ENCODE data around the gene MED12L.
"Not testable (repeated sequence)": the region's sequence is repeated elsewhere in the genome, so short reads cannot be mapped to it uniquely, and the experiment has no call there.

The MED12L gene

GRCh38 chr3:151236316-151236715, 150.9 kb downstream of the MED12L start:
- no peaks in the 10 kb centered on the region for H3K9me3 ChIP-seq (replicated peaks; ENCODE audit: insufficient read depth, low read length)
- H3K36me3 ChIP-seq (replicated peaks; ENCODE audit: insufficient read depth, low read length), result no peaks in the 10 kb centered on the region
- H3K4me3 ChIP-seq (ENCODE audit: low read length), result no peak overlapping the region
- no peak overlapping the region for H3K9ac ChIP-seq (ENCODE audit: low read length)
- H3K9me2 ChIP-seq (replicated peaks; ENCODE audit: insufficient read depth, low read length), result no peaks in the 10 kb centered on the region
- no peaks in the 10 kb centered on the region for H3F3A ChIP-seq (ENCODE audit: insufficient read depth, low read length)
- no peaks in the 10 kb centered on the region for H3K27me3 ChIP-seq (replicated peaks; ENCODE audit: insufficient read depth, low read length)
- no peak overlapping the region for H2AFZ ChIP-seq (ENCODE audit: low read length)
- no peak overlapping the region for H3K27ac ChIP-seq (ENCODE audit: low read length)
- TF ChIP-seq CTCF (IDR thresholded peaks at IDR 0.05; ENCODE audit: low read length), result no peak
- TF ChIP-seq EZH2phosphoT487 (IDR thresholded peaks at IDR 0.05; ENCODE audit: low read length), result no peak
- no peak for TF ChIP-seq EZH2 (optimal IDR thresholded peaks at IDR 0.05; ENCODE audit: low read depth, low read length)
- H3K4me1 ChIP-seq (ENCODE audit: low read length), result no peaks in the 10 kb centered on the region
- no peaks in the 10 kb centered on the region for H4K20me1 ChIP-seq (ENCODE audit: insufficient read depth, low read length)
- H3K4me2 ChIP-seq (ENCODE audit: low read depth, low read length), result no peak overlapping the region
- no peak for DNase-seq
- H3K79me2 ChIP-seq (ENCODE audit: low read length), result no peaks in the 10 kb centered on the region

- TF ChIP-seq CTCF (IDR thresholded peaks at IDR 0.05; ENCODE audit: low read length), result no peak
- no peak for TF ChIP-seq EZH2 (optimal IDR thresholded peaks at IDR 0.05; ENCODE audit: low read depth, low read length)
- TF ChIP-seq EZH2phosphoT487 (IDR thresholded peaks at IDR 0.05; ENCODE audit: low read length), result no peak
- no peak overlapping the region for H3K4me3 ChIP-seq (ENCODE audit: low read length)
- H2AFZ ChIP-seq (ENCODE audit: low read length), result no peak overlapping the region
Measured at GRCh38 chr3:151236736-151237135, 151.3 kb downstream of the MED12L start.

GRCh38 chr3:151242006-151242405, 156.5 kb downstream of the MED12L start:
- H3K9me2 ChIP-seq (replicated peaks; ENCODE audit: insufficient read depth, low read length); H3K27me3 ChIP-seq (replicated peaks; ENCODE audit: insufficient read depth, low read length); H3K4me2 ChIP-seq (ENCODE audit: low read depth, low read length); H3K79me2 ChIP-seq (ENCODE audit: low read length); H2AFZ ChIP-seq (ENCODE audit: low read length); H4K20me1 ChIP-seq (ENCODE audit: insufficient read depth, low read length); H3K4me1 ChIP-seq (ENCODE audit: low read length); H3F3A ChIP-seq (ENCODE audit: insufficient read depth, low read length); H3K9me3 ChIP-seq (replicated peaks; ENCODE audit: insufficient read depth, low read length); H3K9ac ChIP-seq (ENCODE audit: low read length); H3K4me3 ChIP-seq (ENCODE audit: low read length); H3K36me3 ChIP-seq (replicated peaks; ENCODE audit: insufficient read depth, low read length); H3K27ac ChIP-seq (ENCODE audit: low read length); DNase-seq: not testable (repeated sequence)

More at GRCh38 chr3:151236736-151237135, 151.3 kb downstream of the MED12L start:
- Histone ChIP-seq H3F3A (ENCODE audit: insufficient read depth, low read length) (no peaks in the 10 kb centered on the region), H3K27me3 (replicated peaks; ENCODE audit: insufficient read depth, low read length) (no peaks in the 10 kb centered on the region), H3K36me3 (replicated peaks; ENCODE audit: insufficient read depth, low read length) (no peaks in the 10 kb centered on the region), H3K27ac (ENCODE audit: low read length) (no peak overlapping the region), H3K9me3 (replicated peaks; ENCODE audit: insufficient read depth, low read length) (no peaks in the 10 kb centered on the region), H3K9ac (ENCODE audit: low read length) (no peak overlapping the region), H3K4me1 (ENCODE audit: low read length) (no peaks in the 10 kb centered on the region), H3K9me2 (replicated peaks; ENCODE audit: insufficient read depth, low read length) (no peaks in the 10 kb centered on the region), H3K79me2 (ENCODE audit: low read length) (no peaks in the 10 kb centered on the region), H4K20me1 (ENCODE audit: insufficient read depth, low read length) (no peaks in the 10 kb centered on the region), H3K4me2 (ENCODE audit: low read depth, low read length) (no peak overlapping the region)
- no peak for DNase-seq

- no peak for DNase-seq
- Histone ChIP-seq H3K27ac (ENCODE audit: low read length) (no peak overlapping the region), H2AFZ (ENCODE audit: low read length) (no peak overlapping the region), H3K9me3 (replicated peaks; ENCODE audit: insufficient read depth, low read length) (no peaks in the 10 kb centered on the region), H3F3A (ENCODE audit: insufficient read depth, low read length) (no peaks in the 10 kb centered on the region), H3K79me2 (ENCODE audit: low read length) (no peaks in the 10 kb centered on the region), H3K9me2 (replicated peaks; ENCODE audit: insufficient read depth, low read length) (no peaks in the 10 kb centered on the region), H4K20me1 (ENCODE audit: insufficient read depth, low read length) (no peaks in the 10 kb centered on the region), H3K27me3 (replicated peaks; ENCODE audit: insufficient read depth, low read length) (no peaks in the 10 kb centered on the region), H3K4me3 (ENCODE audit: low read length) (no peak overlapping the region), H3K4me1 (ENCODE audit: low read length) (no peaks in the 10 kb centered on the region), H3K4me2 (ENCODE audit: low read depth, low read length) (no peak overlapping the region), H3K36me3 (replicated peaks; ENCODE audit: insufficient read depth, low read length) (no peaks in the 10 kb centered on the region), H3K9ac (ENCODE audit: low read length) (no peak overlapping the region)
- TF ChIP-seq EZH2 (optimal IDR thresholded peaks at IDR 0.05; ENCODE audit: low read depth, low read length) (no peak), CTCF (IDR thresholded peaks at IDR 0.05; ENCODE audit: low read length) (no peak), EZH2phosphoT487 (IDR thresholded peaks at IDR 0.05; ENCODE audit: low read length) (no peak)
Measured at GRCh38 chr3:151248772-151249337, 163.4 kb downstream of the MED12L start.
